CD4-positive, alpha-beta T cell treated with Interleukin-17A for 1 hour (primary cell): Measurements from ENCODE around the gene AKT2.

ENCODE experiments used
- DNase-seq: peaks from one replicate; pipeline ENCODE4 v3.0.0-alpha.2; 2020

The AKT2 gene

DNA sequence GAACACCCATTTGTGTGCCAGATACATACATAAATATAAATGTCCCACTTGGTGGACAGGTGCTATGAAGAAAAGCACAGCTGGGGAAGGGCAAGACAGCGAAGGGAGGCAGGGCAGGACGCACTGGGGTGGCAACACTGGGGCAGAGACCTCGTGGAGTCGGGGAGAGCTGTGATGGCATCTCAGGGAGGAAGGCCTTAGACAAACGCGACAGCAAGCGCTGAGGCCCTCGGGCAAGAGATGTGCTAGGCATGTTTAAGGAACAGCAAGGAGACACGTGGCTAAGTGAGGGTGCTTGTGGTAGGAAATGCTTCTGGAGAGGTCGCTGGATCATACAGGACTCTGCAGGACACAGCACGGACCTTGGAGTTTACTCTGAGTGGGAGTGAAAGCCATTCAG is 35.4 kb downstream of the AKT2 start:
- no peak for DNase-seq

GRCh38 chr19:40249201-40249600 is 35.9 kb downstream of the AKT2 start:
- no peak for DNase-seq

- DNase-seq, result no peak
Measured at GRCh38 chr19:40247735-40248262, 37.3 kb downstream of the AKT2 start.

DNA sequence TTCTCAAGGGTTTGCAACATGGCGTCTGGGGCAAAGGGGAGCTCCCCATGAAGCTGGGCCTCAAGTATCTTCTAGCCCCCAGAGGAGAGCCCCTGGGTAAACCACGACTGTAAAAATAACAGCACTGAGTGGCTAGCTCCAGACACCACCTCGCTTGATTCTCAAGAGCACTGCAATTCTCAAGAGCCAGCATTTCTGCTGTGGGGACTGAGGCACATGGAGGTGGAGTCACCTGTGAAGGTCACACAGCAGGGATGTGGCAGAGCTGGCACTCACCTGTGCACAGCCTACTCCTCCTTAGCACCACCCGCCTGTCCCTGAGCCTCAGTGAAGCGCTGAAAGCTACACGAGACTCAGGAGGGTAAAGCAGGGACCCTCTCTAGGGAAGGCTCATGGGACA is 38.0 kb downstream of the AKT2 start:
- no peak for DNase-seq

DNA sequence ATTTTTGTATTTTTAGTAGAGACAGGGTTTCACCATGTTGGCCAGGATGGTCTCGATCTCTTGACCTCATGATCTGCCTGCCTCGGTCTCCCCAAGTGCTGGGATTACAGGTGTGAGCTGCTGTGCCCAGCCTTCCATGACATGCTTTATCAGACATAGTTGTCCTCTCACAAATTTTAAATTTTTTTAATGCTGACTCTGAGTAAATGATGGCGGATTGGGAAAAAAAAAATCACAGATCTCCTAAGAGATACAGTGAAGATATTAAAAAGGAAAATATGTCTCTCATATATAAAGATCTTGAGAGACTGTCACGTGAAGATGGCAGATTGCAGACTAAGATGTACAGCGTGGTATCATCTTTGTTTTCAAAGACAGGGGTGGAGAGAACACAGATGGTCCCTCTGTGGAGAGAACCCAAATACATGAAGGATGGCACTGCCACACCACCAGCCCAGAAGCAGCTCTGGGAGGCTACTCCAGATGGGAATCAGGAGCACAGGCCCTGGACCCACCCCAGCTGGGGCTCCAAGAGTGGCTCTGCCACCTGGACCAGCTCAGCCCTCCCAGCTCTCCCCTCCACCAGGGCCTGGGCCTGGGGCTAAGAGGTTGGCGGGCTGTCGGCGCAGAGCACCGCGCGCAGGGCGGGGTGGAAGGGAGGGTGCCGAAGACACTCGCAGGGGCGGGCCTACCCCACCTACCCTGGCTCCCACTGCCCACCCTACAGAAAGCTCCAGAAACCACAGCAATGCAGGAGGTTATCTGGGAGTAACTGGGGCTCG is 38.7 kb downstream of the AKT2 start:
- no peak for DNase-seq

DNA sequence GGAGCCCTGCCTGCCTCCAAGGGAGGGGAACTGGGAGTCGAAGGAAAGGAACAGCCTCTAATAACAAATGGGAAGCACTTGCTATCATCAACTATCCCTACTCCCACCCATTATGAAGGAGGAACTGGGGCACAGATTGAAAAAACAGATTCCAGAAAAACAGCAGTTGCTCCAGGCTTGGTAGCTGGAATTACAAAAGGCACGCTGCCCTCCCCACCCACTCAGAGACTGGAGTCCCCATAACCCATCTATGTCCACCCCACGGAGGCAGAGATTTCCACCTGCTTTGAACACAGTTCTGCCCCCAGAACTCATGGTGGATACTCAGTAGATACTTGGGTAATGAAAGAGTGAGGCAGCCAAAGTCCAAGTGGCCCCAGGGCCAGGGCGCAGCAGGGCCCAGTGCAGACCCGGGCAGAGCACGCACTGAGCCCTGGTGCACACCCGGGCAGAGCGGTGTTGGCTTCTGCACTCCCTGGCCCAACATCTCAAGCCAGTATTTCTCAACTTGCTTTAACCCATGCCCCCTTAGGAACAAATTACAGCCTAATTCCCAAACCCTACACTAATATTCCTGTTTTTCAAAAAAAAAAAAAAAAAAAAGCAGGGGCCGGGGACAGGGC is 39.5 kb downstream of the AKT2 start:
- no peak for DNase-seq

DNA sequence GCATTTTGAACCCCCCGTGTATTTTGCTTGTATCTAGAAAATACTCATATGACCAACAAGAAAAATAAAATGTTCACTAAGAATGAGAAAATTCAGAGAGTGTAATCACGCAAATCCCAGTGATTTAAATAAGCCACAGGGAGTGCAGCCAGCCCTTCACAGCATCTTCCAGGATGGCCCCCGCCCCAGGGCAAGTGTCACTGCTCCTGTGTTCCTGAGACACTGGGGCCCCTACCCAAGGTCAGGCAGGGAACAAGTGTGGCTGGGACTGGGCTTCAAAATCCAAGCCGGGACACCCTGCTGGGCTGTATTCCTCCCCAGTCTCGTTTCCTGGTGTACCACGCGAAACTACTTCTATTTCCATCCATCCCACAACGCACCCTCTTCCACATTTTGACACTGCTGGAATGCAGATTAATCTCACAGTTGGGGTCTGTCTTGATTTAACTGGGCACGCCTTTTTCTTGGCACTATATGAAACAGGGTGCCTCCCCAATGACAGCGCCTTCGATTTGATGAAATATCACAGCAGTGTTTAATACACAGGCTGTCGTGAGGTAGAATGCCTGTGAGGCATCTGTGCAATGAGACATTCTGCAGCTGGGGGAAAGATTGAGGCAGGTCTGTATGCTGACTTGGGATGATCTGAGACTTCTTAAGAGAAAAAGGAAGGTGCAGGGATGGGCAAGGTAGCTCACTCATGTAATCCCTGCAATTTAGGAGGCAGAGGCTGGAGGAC is 40.4 kb downstream of the AKT2 start:
- no peak for DNase-seq

GRCh38 chr19:40243181-40243580 is 42.0 kb downstream of the AKT2 start:
- no peak for DNase-seq

GRCh38 chr19:40242480-40242879 is 42.7 kb downstream of the AKT2 start:
- no peak for DNase-seq

DNA sequence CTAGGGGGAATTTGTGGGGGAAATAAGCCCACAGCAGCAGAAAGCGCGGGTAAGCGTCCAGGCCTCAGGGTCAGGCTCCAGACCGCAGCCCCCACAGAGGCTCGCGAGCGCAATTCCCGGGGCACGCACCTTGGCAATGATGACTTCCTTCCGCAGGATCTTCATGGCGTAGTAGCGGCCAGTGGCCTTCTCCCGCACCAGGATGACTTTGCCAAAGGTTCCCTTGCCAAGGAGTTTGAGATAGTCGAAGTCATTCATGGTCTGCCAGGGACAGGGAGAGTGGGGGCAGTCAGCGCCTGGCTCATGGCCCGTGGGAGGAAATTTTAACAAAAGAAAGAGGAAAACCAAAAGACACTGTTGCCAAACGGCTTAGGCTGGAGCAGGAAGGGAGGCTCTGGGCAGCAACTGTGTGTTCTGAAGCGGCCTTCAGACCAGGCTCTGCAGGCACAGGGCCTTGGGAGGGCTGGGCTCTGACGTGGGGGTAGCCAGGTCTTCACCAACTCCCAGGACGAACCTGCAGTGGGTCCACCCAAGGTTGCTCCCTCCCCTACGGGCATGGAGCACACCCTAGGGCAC is 43.2 kb downstream of the AKT2 start:
- no peak for DNase-seq

DNA sequence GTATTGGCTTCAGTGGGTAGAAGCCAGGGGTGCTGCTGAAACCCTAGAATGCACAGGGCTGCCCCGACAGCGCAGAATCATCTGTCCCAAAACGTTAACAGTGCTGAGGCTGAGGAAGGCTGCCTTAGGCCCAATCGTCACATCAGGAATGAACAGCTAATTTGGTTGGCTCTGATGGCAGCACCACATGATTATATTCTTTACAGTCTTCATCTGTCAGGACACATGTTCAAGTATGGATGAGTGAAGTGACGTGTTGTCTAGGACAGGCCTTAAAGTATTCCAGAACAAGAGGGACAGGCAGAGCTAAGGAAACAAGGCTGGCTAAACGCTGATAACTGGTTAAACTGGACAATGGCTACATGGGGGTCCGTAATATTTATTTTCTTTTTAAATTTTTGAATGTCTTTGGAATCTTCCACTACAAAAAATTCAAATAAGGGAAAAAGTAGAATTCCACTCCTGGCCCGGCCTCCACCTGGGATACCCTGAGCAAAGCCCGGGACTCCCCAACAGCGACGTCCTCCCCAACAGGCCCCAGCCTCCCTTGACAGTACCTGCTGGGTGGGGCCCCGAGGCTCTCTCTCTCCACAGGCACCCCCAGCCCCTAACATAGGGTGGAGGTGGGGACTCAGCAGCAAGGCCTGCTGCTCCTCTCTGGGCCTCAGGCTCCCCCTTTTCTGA is 43.9 kb downstream of the AKT2 start:
- no peak for DNase-seq

- no peak for DNase-seq
Measured at GRCh38 chr19:40240332-40240731, 44.8 kb downstream of the AKT2 start.

- no peak for DNase-seq
Measured at GRCh38 chr19:40239415-40240226, 45.5 kb downstream of the AKT2 start.

GRCh38 chr19:40238775-40239174 is 46.4 kb downstream of the AKT2 start:
- DNase-seq, result no peak

DNA sequence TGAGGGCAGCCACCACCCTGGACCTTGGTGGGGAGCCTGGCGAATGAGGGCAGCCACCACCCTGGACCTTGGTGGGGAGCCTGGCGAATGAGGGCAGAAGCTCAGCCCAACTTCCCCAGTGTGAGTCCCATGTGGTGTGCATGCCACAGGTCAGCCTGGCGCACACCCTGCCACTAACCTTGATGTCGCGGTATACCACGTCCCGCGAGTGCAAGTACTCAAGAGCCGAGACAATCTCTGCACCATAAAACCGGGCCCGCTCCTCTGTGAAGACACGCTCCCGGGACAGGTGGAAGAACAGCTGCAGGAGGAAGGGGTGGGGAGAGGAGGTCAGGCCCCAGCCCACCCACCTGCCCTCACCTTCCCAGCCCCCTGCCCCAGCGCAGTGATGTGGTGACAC is 47.4 kb downstream of the AKT2 start:
- DNase-seq, result no peak

DNA sequence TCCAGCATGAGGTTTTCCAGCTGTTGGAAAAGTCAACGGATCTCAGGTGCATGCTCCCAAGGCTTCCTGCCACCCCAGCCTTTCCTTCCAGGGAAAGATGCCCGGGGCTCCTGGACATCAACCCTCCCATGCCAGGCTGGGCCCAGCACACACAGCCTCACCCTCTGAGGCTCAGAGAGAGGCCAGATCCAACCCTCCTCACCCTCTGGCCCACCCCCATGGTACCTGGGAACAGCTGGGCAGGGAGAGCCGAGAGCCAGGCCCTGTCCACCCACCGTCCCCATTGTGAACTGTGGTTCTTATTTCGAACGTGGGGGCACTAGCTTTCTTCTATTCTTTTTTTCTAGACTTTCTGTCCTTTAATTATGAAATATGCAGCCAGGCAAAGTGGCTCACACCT is 48.8 kb downstream of the AKT2 start:
- DNase-seq, result no peak

DNA sequence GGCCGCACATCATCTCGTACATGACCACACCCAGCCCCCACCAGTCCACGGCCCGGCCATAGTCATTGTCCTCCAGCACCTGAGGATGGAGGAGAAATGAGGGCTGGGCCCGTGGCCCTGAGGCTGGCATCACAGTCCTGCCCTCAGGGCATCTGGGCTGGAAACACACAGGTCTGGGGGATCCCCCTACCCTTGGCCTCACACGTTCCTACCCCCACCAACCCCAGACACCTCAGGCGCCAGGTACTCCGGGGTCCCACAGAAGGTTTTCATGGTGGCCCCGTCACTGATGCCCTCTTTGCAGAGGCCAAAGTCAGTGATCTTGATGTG is 49.2 kb downstream of the AKT2 start:
- DNase-seq, result no peak

GRCh38 chr19:40235238-40236025 is 49.7 kb downstream of the AKT2 start:
- DNase-seq, result no peak

DNA sequence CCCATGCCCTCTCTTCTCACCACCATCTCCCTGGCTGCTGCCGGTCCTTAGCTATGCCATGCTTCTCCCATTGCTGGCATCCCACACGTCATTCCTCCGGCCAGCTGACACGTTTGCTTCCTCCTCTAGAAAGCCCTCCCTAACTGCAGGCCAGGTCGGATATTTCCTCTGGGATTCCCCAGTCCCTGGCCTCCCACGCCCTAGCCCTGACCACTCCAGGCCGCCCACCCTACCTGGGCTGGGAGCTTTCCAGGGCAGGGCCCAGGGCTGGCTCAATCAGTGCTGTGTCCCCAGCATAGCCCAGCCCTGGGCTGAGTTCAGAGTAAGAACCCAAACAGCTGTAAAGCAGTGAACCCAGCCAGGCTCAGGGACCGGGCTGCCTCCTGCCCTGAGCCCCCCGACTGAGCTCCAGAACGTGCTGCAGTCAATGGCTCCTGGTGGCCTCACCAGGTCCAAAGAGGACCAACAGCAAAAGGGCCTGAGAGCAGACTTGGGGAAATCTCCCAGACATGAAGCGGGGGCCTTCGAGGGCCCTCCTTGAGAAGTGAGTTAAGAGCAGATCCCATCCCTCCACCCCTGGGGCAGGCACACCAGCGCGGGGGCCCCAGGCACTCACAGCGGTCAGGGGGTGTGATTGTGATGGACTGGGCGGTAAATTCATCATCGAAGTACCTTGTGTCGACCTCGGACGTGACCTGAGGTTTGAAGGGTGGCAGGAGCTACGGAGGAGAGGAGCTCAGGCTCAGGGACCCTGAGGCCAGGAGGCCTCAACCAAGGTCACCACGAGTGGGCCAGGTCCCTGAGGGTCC is 50.5 kb downstream of the AKT2 start:
- no peak for DNase-seq

DNA sequence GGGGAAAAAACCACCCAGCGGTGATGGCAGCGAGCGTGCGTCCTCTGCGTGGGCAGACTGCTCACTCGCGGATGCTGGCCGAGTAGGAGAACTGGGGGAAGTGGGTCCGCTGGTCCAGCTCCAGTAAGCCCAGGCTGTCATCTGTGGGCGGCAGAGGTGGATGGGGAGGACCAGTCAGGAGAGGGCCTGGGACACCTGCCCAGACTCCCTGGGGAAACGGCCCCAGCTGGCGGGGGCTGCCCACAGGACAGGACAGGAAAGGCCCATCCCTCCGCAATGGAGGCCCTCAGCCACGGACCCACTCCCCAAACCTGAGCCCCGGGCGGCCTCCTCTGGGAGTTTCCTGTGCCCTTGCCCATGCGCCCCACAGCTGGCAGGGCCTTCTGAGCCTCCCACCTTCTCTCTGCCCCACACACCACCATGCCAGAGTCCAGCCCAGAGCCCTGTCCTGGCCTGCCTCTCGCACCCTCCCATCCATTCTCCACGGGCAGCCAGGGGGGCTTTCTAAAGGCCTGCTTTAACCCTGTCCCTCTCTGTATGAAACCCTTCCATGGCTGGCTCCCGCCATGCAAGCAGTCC is 51.2 kb downstream of the AKT2 start:
- no peak for DNase-seq
